GM13977 (cell line): Measurements from ENCODE around the gene TTC28.

ENCODE experiments used
- DNase-seq: peaks from one replicate; pipeline ENCODE4 v3.0.0; 2012; ENCODE audit warnings: low spot score
- CTCF ChIP-seq: IDR thresholded peaks from 2 replicates; pipeline ENCODE4 v1.5.1; 2012; ENCODE audit warnings: mild to moderate bottlenecking, control low read depth; ENCODE audit not compliant: insufficient read depth; ENCODE audit errors: extremely low read depth, missing control alignments
- in situ Hi-C: fragments of 300-500 bp; cut with MboI; formaldehyde crosslinking; loops from one replicate; pipeline ENCODE4 v1.12.0; 2022; ENCODE audit warnings: low sequenced_read_pairs, low pct_unique_long_range_greater_than_20kb, mixed read lengths, inconsistent platforms; ENCODE audit not compliant: unreplicated experiment

Gene TTC28

GRCh38 chr22:28137036-28137435 lies 542.6 kb downstream of the TTC28 start:
- in situ Hi-C loops = no loop called here
- no peak for DNase-seq
- no peak for TF ChIP-seq CTCF

GRCh38 chr22:28132466-28132865 lies 547.2 kb downstream of the TTC28 start:
- DNase-seq = no peak
- TF ChIP-seq CTCF = no peak
- in situ Hi-C loops = no loop called here

GRCh38 chr22:28129319-28129962 lies 550.2 kb downstream of the TTC28 start:
- DNase-seq = no peak
- in situ Hi-C loops = no loop called here
- TF ChIP-seq CTCF = no peak

- DNase-seq = no peak
- no peak for TF ChIP-seq CTCF
- in situ Hi-C loops = no loop called here
These were observed 550.8 kb downstream of the TTC28 start for GRCh38 chr22:28128827-28129226.

- DNase-seq = no peak
- in situ Hi-C loops = no loop called here
- no peak for TF ChIP-seq CTCF
These were observed 553.8 kb downstream of the TTC28 start for GRCh38 chr22:28125799-28126198.

- no peak for DNase-seq
- in situ Hi-C loops = no loop called here
- TF ChIP-seq CTCF = no peak
These were observed 555.5 kb downstream of the TTC28 start for GRCh38 chr22:28123989-28124766.
